HepG2 (cell line): ENCODE results near the gene ADIPOR1. TPM values are rescaled to one million over a fixed set of nuclear protein-coding genes. Genes with fewer than 3 reads are reported as not detected.

Source experiments
- ESRRA ChIP-seq: sonication (generic); formaldehyde crosslinking; IDR thresholded peaks from 2 replicates; pipeline ENCODE4 v1.5.1; 2020; ENCODE audit warnings: mild to moderate bottlenecking, low read depth, missing genetic modification reagents
- FLYWCH1 ChIP-seq: sonication (generic); formaldehyde crosslinking; IDR thresholded peaks from 2 replicates; pipeline ENCODE4 v1.8.1; 2023; ENCODE audit warnings: mild to moderate bottlenecking, missing genetic modification reagents
- FOXA3 ChIP-seq: IDR thresholded peaks from 2 replicates; pipeline ENCODE4 v1.6.1; 2016; ENCODE audit warnings: missing genetic modification reagents, missing compliant biosample characterization
- GABPB1 ChIP-seq: IDR thresholded peaks from 2 replicates; pipeline ENCODE4 v1.6.1; 2016; ENCODE audit warnings: mild to moderate bottlenecking, missing genetic modification reagents, moderate library complexity, missing compliant biosample characterization
- HOXA7 ChIP-seq: sonication (generic); formaldehyde crosslinking; IDR thresholded peaks from 2 replicates; pipeline ENCODE4 v1.8.1; 2022; ENCODE audit warnings: mild to moderate bottlenecking, missing genetic modification reagents, moderate library complexity
- KDM3A ChIP-seq: IDR thresholded peaks from 2 replicates; pipeline ENCODE4 v1.6.1; 2018; ENCODE audit warnings: low read depth, missing compliant biosample characterization
- NFE2L2 ChIP-seq: fragments of 150-350 bp; IDR thresholded peaks from 2 replicates; pipeline ENCODE4 v1.6.1; 2014; ENCODE audit warnings: low read length
- NFYB ChIP-seq: sonication (generic); formaldehyde crosslinking; IDR thresholded peaks from 2 replicates; pipeline ENCODE4 v1.4.0; 2020; ENCODE audit warnings: missing genetic modification reagents
- NFYC ChIP-seq: IDR thresholded peaks from 2 replicates; pipeline ENCODE4 v1.6.1; 2016; ENCODE audit warnings: missing genetic modification reagents, missing compliant biosample characterization
- PAX8 ChIP-seq: sonication (generic); formaldehyde crosslinking; IDR thresholded peaks from 2 replicates; pipeline ENCODE4 v1.8.0; 2022; ENCODE audit warnings: mild to moderate bottlenecking, missing genetic modification reagents, borderline replicate concordance
- PHB2 ChIP-seq: fragments of 450-650 bp; IDR thresholded peaks from 2 replicates; pipeline ENCODE4 v1.6.1; 2018; ENCODE audit not compliant: partially characterized antibody
- SETDB1 ChIP-seq: sonication (generic); formaldehyde crosslinking; IDR thresholded peaks from 2 replicates; pipeline ENCODE4 v1.5.1; 2020; ENCODE audit warnings: missing genetic modification reagents, mild to moderate bottlenecking, borderline replicate concordance
- SMARCC2 ChIP-seq: fragments of 450-650 bp; IDR thresholded peaks from 2 replicates; pipeline ENCODE4 v1.6.1; 2017; ENCODE audit warnings: antibody characterized with exemption, mild to moderate bottlenecking
- SNRNP70 ChIP-seq: fragments of 200-400 bp; formaldehyde crosslinking; IDR thresholded peaks from 2 replicates; pipeline ENCODE4 v1.6.1; 2017; ENCODE audit warnings: mild to moderate bottlenecking, low read depth, low read length, moderate library complexity
- SPEN ChIP-seq: sonication (generic); formaldehyde crosslinking; IDR thresholded peaks from 2 replicates; pipeline ENCODE4 v1.5.1; 2020; ENCODE audit warnings: low read depth, mild to moderate bottlenecking, missing genetic modification reagents
- TAF1 ChIP-seq: sonication (generic); formaldehyde crosslinking; IDR thresholded peaks from 2 replicates; pipeline ENCODE4 v1.4.0; 2020; ENCODE audit warnings: missing genetic modification reagents
- ZFP41 ChIP-seq: sonication (generic); formaldehyde crosslinking; IDR thresholded peaks from 2 replicates; pipeline ENCODE4 v1.4.0; 2020; ENCODE audit warnings: mild to moderate bottlenecking, missing genetic modification reagents, borderline replicate concordance
- ZFP82 ChIP-seq: sonication (generic); formaldehyde crosslinking; IDR thresholded peaks from 2 replicates; pipeline ENCODE4 v1.5.1; 2020; ENCODE audit warnings: mild to moderate bottlenecking, missing genetic modification reagents, borderline replicate concordance
- ZNF205 ChIP-seq: IDR thresholded peaks from 2 replicates; pipeline ENCODE4 v1.6.1; 2018; ENCODE audit warnings: missing biosample characterization, missing genetic modification reagents
- ZNF614 ChIP-seq: IDR thresholded peaks from 2 replicates; pipeline ENCODE4 v1.6.1; 2018; ENCODE audit warnings: missing biosample characterization, missing genetic modification reagents, inconsistent platforms, borderline replicate concordance
- ZNF746 ChIP-seq: sonication (generic); formaldehyde crosslinking; IDR thresholded peaks from 2 replicates; pipeline ENCODE4 v1.8.0; 2022; ENCODE audit warnings: mild to moderate bottlenecking, missing genetic modification reagents
- ZNF768 ChIP-seq: sonication (generic); formaldehyde crosslinking; IDR thresholded peaks from 2 replicates; pipeline ENCODE4 v1.4.0; 2020; ENCODE audit warnings: missing genetic modification reagents
- polyA plus RNA-seq, 8 experiments: library from polyadenylated mRNA; depleted of rRNA in 3 of 8; stranded (reverse) in 7 of 8; unstranded in 1 of 8; fragments of >200 nt; fragmentation: Illumina TruSeq in 4 of 8; extraction: Trizol in 4 of 8; gene quantifications; 2 replicates each; pipeline versions ENCODE4 v1.2.1 to v1.2.3, GENCODE V29; 2011 to 2016; ENCODE audit warnings: low read depth in 4 of 8, missing spikeins in 1 of 8, mixed read lengths in 1 of 8; ENCODE audit not compliant: insufficient read depth in 1 of 8
- total RNA-seq, 5 experiments: library from RNA; depleted of rRNA; stranded (reverse); fragments of >200 nt; fragmentation: Illumina TruSeq; extraction: Trizol; gene quantifications; 2 replicates each; pipeline ENCODE4 v1.2.3, GENCODE V29; 2016; ENCODE audit warnings: low read depth in 1 of 5
- TF ChIP-seq, protein P1 (sequence below): sonication (generic); formaldehyde crosslinking; IDR thresholded peaks from 2 replicates; pipeline ENCODE4 v1.4.0; 2020; ENCODE audit warnings: missing genetic modification reagents
- TF ChIP-seq, protein P2 (sequence below): sonication (generic); formaldehyde crosslinking; IDR thresholded peaks from 2 replicates; pipeline ENCODE4 v1.4.0; 2020; ENCODE audit warnings: missing genetic modification reagents, borderline replicate concordance
- TF ChIP-seq, protein P3 (sequence below): sonication (generic); formaldehyde crosslinking; IDR thresholded peaks from 2 replicates; pipeline ENCODE4 v1.5.0; 2020; ENCODE audit warnings: missing genetic modification reagents

ADIPOR1 gene
- total and polyA plus RNA-seq, 2 of the 13 experiments (the other 11 are each of a cell fraction or from before 2014, with no cell fraction given): 60.0 to 141 TPM

DNA sequence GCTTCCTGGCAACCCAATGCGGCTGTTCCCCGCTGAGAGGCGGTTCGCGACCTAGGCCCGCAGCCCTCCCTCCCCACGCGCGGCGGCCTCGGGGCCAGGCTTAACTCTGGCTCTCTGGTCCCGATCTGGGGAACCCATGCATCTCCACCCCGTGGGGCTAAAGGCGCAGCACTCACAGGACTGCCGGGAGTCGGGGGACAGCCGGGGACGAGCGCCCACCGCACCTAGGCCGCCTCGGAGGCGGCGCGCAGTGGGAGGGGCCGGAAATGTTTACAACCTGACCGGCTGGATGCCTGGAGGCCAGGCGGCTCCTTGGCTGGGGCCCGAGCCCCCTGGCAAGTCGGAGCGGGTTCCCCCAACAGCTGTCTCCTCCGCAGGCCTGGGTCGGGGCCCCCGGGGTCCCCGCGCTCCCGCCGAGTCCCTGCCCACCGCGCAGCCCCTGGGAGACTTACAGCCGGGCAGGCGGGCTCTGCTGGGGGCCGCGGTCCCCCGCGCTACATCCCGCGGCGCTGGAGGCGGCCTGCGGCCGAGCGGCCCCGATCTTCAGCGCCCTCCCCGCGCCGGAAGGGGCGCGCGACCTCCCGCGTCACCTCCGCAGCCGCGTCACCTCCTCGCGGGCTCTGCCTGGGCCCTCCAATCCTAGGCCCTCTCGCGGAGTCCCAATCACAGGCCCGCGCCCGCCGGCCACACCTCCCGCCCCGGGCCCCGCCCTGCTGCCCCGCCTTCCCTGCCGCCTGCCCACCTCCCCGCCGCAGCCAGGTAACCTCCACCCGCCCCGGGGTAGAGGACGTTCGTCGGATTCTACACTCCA is at the start of gene ADIPOR1 (continued):
- TF ChIP-seq, protein P1, sequence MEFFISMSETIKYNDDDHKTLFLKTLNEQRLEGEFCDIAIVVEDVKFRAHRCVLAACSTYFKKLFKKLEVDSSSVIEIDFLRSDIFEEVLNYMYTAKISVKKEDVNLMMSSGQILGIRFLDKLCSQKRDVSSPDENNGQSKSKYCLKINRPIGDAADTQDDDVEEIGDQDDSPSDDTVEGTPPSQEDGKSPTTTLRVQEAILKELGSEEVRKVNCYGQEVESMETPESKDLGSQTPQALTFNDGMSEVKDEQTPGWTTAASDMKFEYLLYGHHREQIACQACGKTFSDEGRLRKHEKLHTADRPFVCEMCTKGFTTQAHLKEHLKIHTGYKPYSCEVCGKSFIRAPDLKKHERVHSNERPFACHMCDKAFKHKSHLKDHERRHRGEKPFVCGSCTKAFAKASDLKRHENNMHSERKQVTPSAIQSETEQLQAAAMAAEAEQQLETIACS (CRISPR knock-in tag): no peak; the same call in 1 of the 2 replicates
- TF ChIP-seq NFYB (CRISPR knock-in tag) (peak; percentile 65), TAF1 (CRISPR knock-in tag) (peak; percentile 45; the same call in 1 of the 2 replicates), FOXA3 (CRISPR knock-in tag) (0 out of 2 replicates have a peak, but pooled peaks have one; percentile 3), GABPB1 (CRISPR knock-in tag) (peak; percentile 90), KDM3A (CRISPR knock-in tag) (no peak), HOXA7 (CRISPR knock-in tag) (no peak), ZNF768 (CRISPR knock-in tag) (no peak; the same call in 1 of the 2 replicates), FLYWCH1 (CRISPR knock-in tag) (no peak), SETDB1 (CRISPR knock-in tag) (no peak), ZNF205 (CRISPR knock-in tag) (0 out of 2 replicates have a peak, but pooled peaks have one; percentile 54), PAX8 (no peak), SMARCC2 (no peak), PHB2 (no peak), SPEN (CRISPR knock-in tag) (peak; percentile 86), ZNF614 (no peak), ESRRA (CRISPR knock-in tag) (no peak), SNRNP70 (no peak), ZFP41 (CRISPR knock-in tag) (0 out of 2 replicates have a peak, but pooled peaks have one; percentile 54), NFE2L2 (no peak), ZFP82 (CRISPR knock-in tag) (0 out of 2 replicates have a peak, but pooled peaks have one; percentile 55), ZNF746 (CRISPR knock-in tag) (no peak), NFYC (CRISPR knock-in tag) (peak; percentile 55)
- TF ChIP-seq, protein P2, sequence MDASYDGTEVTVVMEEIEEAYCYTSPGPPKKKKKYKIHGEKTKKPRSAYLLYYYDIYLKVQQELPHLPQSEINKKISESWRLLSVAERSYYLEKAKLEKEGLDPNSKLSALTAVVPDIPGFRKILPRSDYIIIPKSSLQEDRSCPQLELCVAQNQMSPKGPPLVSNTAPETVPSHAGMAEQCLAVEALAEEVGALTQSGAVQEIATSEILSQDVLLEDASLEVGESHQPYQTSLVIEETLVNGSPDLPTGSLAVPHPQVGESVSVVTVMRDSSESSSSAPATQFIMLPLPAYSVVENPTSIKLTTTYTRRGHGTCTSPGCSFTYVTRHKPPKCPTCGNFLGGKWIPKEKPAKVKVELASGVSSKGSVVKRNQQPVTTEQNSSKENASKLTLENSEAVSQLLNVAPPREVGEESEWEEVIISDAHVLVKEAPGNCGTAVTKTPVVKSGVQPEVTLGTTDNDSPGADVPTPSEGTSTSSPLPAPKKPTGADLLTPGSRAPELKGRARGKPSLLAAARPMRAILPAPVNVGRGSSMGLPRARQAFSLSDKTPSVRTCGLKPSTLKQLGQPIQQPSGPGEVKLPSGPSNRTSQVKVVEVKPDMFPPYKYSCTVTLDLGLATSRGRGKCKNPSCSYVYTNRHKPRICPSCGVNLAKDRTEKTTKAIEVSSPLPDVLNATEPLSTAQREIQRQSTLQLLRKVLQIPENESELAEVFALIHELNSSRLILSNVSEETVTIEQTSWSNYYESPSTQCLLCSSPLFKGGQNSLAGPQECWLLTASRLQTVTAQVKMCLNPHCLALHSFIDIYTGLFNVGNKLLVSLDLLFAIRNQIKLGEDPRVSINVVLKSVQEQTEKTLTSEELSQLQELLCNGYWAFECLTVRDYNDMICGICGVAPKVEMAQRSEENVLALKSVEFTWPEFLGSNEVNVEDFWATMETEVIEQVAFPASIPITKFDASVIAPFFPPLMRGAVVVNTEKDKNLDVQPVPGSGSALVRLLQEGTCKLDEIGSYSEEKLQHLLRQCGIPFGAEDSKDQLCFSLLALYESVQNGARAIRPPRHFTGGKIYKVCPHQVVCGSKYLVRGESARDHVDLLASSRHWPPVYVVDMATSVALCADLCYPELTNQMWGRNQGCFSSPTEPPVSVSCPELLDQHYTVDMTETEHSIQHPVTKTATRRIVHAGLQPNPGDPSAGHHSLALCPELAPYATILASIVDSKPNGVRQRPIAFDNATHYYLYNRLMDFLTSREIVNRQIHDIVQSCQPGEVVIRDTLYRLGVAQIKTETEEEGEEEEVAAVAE (CRISPR knock-in tag): no peak
- TF ChIP-seq, protein P3, sequence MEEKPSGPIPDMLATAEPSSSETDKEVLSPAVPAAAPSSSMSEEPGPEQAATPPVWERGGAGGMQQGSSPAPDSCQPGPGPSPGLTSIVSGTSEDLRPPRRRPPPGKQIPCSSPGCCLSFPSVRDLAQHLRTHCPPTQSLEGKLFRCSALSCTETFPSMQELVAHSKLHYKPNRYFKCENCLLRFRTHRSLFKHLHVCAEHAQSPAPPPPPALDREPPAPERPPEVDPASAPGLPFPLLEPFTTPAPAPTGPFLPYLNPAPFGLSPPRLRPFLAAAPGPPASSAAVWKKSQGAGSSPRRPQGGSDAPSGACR (CRISPR knock-in tag): no peak
